ENCODE data around the gene LDLRAD4.

Gene LDLRAD4

GRCh38 chr18:13612196-13612997 lies 393.8 kb downstream of the LDLRAD4 start:
- FAIRE-seq, result no peak

GRCh38 chr18:13613099-13613498 lies 394.5 kb downstream of the LDLRAD4 start:
- no peak for FAIRE-seq

- no peak for FAIRE-seq
Measured at GRCh38 chr18:13613591-13614501, 395.3 kb downstream of the LDLRAD4 start.

GRCh38 chr18:13614641-13615288 lies 396.2 kb downstream of the LDLRAD4 start:
- no peak for FAIRE-seq

GRCh38 chr18:13615432-13615861 lies 396.9 kb downstream of the LDLRAD4 start:
- FAIRE-seq, result no peak

- no peak for FAIRE-seq
Measured at GRCh38 chr18:13616041-13616440, 397.5 kb downstream of the LDLRAD4 start.

- FAIRE-seq, result no peak
Measured at GRCh38 chr18:13616525-13617035, 398.0 kb downstream of the LDLRAD4 start.

GRCh38 chr18:13617826-13618515 lies 399.4 kb downstream of the LDLRAD4 start:
- no peak for FAIRE-seq

GRCh38 chr18:13618760-13619438 lies 400.3 kb downstream of the LDLRAD4 start:
- no peak for FAIRE-seq

GRCh38 chr18:13619505-13620205 lies 401.1 kb downstream of the LDLRAD4 start:
- FAIRE-seq, result no peak

GRCh38 chr18:13620206-13620672 lies 401.7 kb downstream of the LDLRAD4 start:
- FAIRE-seq, result no peak

GRCh38 chr18:13620818-13621445 lies 402.4 kb downstream of the LDLRAD4 start:
- FAIRE-seq, result no peak

- FAIRE-seq, result no peak
Measured at GRCh38 chr18:13621446-13621849, 402.9 kb downstream of the LDLRAD4 start.

- no peak for FAIRE-seq
Measured at GRCh38 chr18:13621886-13622619, 403.5 kb downstream of the LDLRAD4 start.

- no peak for FAIRE-seq
Measured at GRCh38 chr18:13622751-13623150, 404.2 kb downstream of the LDLRAD4 start.

GRCh38 chr18:13623348-13623747 lies 404.8 kb downstream of the LDLRAD4 start:
- FAIRE-seq, result no peak

GRCh38 chr18:13623871-13624270 lies 405.3 kb downstream of the LDLRAD4 start:
- no peak for FAIRE-seq

- no peak for FAIRE-seq
Measured at GRCh38 chr18:13624563-13625237, 406.1 kb downstream of the LDLRAD4 start.

- no peak for FAIRE-seq
Measured at GRCh38 chr18:13625355-13625754, 406.8 kb downstream of the LDLRAD4 start.

All from endometrium (tissue), 2 donors.